OCI-LY3 (cell line): ENCODE data around the gene TGM3.

Source experiments
- CTCF ChIP-seq: fragments of 200-600, 300-600 bp; sonication (generic); IDR thresholded peaks from 2 replicates; pipeline ENCODE4 v1.5.1; 2014; ENCODE audit warnings: antibody characterized with exemption, low read length, low read depth
- EZH2phosphoT487 ChIP-seq: fragments of 200-600 bp; shearing (Covaris generic); IDR thresholded peaks from 2 replicates; pipeline ENCODE4 v1.6.1; 2018; ENCODE audit warnings: antibody characterized with exemption, mixed run types, low read depth

GRCh38 chr20:2357114-2357513 is 61.3 kb downstream of the TGM3 start:
- no peak for TF ChIP-seq CTCF
- TF ChIP-seq EZH2phosphoT487 = no peak
